IPS-15b (cell line): ENCODE measurements around the gene ZNF786.
"Not testable (repeated sequence)": the region's sequence is repeated elsewhere in the genome, so short reads cannot be mapped to it uniquely, and the experiment has no call there.

Experiments used
- H3K27me3 ChIP-seq: one replicate; pipeline ENCODE4 v1.6.1; 2013; ENCODE audit warnings: low read length; ENCODE audit not compliant: control insufficient read depth, insufficient read depth
- H3K36me3 ChIP-seq: one replicate; pipeline ENCODE4 v1.6.1; 2013; ENCODE audit warnings: low read length; ENCODE audit not compliant: control insufficient read depth, insufficient read depth
- H3K4me1 ChIP-seq: one replicate; pipeline ENCODE4 v1.6.1; 2013; ENCODE audit warnings: mild to moderate bottlenecking, low read length; ENCODE audit not compliant: control insufficient read depth, insufficient read depth
- H3K4me3 ChIP-seq: one replicate; pipeline ENCODE4 v1.5.1; 2013; ENCODE audit warnings: low read depth, low read length
- H3K9ac ChIP-seq: one replicate; pipeline ENCODE4 v1.6.1; 2013; ENCODE audit warnings: low read depth, mild to moderate bottlenecking, low read length
- H3K9me3 ChIP-seq: one replicate; pipeline ENCODE4 v1.6.1; 2013; ENCODE audit warnings: mild to moderate bottlenecking, low read length; ENCODE audit not compliant: control insufficient read depth, insufficient read depth

The ZNF786 gene

DNA sequence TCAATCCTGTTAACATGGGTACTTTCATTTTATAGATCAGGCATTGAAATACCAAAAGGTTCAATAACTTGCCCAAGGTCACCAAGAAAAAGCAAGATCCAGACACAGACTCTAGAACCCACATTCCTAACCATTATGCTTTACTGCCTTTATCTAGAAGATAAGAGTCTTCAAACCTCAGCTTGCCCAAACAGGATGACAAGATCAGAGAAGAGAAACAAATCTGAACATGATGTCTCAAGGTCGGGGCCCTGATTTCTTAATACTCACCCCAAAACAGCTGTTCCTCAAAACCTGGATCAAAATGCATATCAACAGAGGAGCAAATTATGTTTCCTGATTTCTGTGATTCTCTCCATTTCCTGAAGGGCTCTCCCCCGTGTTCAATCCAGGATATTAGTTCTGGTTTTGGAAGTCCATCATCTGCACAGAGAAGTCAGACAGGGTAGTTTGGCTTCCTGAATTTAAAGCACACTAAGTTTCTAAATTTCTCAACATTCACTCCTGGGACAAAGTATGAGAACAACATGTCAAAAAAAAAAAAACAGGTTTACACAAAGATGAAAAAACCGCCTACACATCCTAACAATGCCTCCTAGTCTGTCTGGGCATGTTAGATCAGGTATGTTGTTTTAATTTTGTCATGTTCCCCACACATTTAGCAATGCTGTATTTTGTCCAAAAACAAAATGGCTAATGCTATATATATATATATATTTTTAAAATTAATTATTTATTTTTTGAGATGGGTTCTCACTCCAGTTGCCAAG, 16.2 kb downstream of the ZNF786 start:
- no peak overlapping the region for H3K9ac ChIP-seq
- peaks cover 31% of the 10 kb centered on the region for H3K36me3 ChIP-seq
- H3K9me3 ChIP-seq, result no peaks in the 10 kb centered on the region
- H3K4me3 ChIP-seq, result no peak overlapping the region
- H3K4me1 ChIP-seq, result peaks cover 2% of the 10 kb centered on the region
- H3K27me3 ChIP-seq, result no peaks in the 10 kb centered on the region

DNA sequence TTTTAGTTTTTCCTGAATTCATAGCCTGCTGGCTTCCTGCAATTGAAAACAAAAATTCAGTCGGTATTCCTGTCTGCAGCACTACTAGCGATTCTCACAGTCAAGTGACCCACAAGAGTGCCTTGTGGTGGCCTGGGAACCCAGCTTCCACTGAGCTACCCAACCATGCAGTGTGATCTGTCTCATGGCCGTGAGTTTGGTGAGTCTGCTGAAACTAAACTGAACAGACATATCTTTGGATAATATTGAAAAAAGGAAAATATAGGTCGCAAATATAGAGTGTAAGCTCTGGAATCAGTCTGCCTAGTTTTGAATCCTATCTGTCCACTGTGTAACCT, 18.1 kb downstream of the ZNF786 start:
- Histone ChIP-seq H3K4me1 (peaks cover 2% of the 10 kb centered on the region), H3K36me3 (peaks cover 31% of the 10 kb centered on the region), H3K27me3 (no peaks in the 10 kb centered on the region), H3K9ac (peak overlapping the region; percentile 54), H3K9me3 (no peaks in the 10 kb centered on the region), H3K4me3 (peak overlapping the region; percentile 32)

- Histone ChIP-seq H3K9ac (peak overlapping the region; percentile 60), H3K9me3 (no peaks in the 10 kb centered on the region), H3K36me3 (peaks cover 31% of the 10 kb centered on the region), H3K4me3 (peak overlapping the region; percentile 32), H3K27me3 (no peaks in the 10 kb centered on the region), H3K4me1 (peaks cover 2% of the 10 kb centered on the region)
Observed at GRCh38 chr7:149071641-149072437, 18.7 kb downstream of the ZNF786 start.

GRCh38 chr7:149071182-149071635, 19.3 kb downstream of the ZNF786 start:
- no peaks in the 10 kb centered on the region for H3K9me3 ChIP-seq
- no peaks in the 10 kb centered on the region for H3K27me3 ChIP-seq
- H3K9ac ChIP-seq, result peak overlapping the region; percentile 47
- no peak overlapping the region for H3K4me3 ChIP-seq
- peaks cover 2% of the 10 kb centered on the region for H3K4me1 ChIP-seq
- peaks cover 31% of the 10 kb centered on the region for H3K36me3 ChIP-seq

GRCh38 chr7:149070372-149071125, 20.0 kb downstream of the ZNF786 start:
- Histone ChIP-seq H3K4me3 (no peak overlapping the region), H3K9ac (no peak overlapping the region), H3K27me3 (no peaks in the 10 kb centered on the region), H3K9me3 (no peaks in the 10 kb centered on the region), H3K4me1 (peaks cover 2% of the 10 kb centered on the region), H3K36me3 (peaks cover 31% of the 10 kb centered on the region)

GRCh38 chr7:149067869-149068268, 22.6 kb downstream of the ZNF786 start:
- H3K9ac ChIP-seq, result no peak overlapping the region

GRCh38 chr7:149063476-149063875, 27.0 kb downstream of the ZNF786 start:
- Histone ChIP-seq H3K4me3 (no peak overlapping the region), H3K9ac (no peak overlapping the region), H3K9me3 (no peaks in the 10 kb centered on the region), H3K27me3 (no peaks in the 10 kb centered on the region), H3K36me3 (no peaks in the 10 kb centered on the region), H3K4me1 (no peaks in the 10 kb centered on the region)

More at GRCh38 chr7:149067869-149068268, 22.6 kb downstream of the ZNF786 start:
- Histone ChIP-seq H3K9me3 (no peaks in the 10 kb centered on the region), H3K4me1 (peaks cover 2% of the 10 kb centered on the region), H3K36me3 (peaks cover 31% of the 10 kb centered on the region), H3K27me3 (no peaks in the 10 kb centered on the region), H3K4me3 (no peak overlapping the region)

DNA sequence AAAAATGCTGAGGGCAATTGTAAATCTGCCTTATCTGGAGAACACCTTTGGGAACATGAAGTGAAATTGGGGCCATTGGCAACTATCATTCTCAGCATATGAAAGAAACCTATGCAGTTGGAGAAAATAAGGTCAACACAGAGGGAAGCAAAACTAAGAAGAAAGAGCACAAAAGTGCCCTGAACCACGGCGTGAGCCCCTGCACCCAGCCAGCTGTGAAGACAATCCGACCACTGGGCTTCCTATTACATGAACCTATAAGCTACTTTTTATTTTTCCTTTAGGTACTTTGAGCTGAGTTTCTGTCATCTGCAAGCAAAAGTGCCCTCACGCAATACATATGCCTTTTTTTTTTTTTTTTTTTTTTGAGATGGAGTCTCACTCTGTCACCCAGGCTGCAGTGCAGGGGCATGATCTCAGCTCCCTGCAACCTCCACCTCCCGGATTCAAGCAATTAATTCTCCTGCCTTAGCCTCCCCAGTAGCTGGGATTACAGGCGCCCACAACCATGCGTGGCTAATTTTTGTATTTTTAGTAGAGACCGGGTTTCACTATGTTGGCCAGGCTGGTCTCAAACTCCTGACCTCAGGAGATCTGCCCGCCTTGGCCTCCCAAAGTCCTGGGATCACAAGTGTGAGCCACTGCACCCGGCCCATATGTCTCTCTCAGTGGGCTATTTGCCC, 28.2 kb downstream of the ZNF786 start:
- not testable (repeated sequence) for H3K4me3 ChIP-seq, H3K9ac ChIP-seq, H3K27me3 ChIP-seq, H3K36me3 ChIP-seq, H3K9me3 ChIP-seq, H3K4me1 ChIP-seq

GRCh38 chr7:149060156-149060555, 30.4 kb downstream of the ZNF786 start:
- Histone ChIP-seq H3K27me3 (no peaks in the 10 kb centered on the region), H3K9me3 (no peaks in the 10 kb centered on the region), H3K4me3 (no peak overlapping the region), H3K36me3 (no peaks in the 10 kb centered on the region), H3K9ac (no peak overlapping the region), H3K4me1 (no peaks in the 10 kb centered on the region)

- no peaks in the 10 kb centered on the region for H3K4me1 ChIP-seq
- no peaks in the 10 kb centered on the region for H3K36me3 ChIP-seq
- H3K9ac ChIP-seq, result no peak overlapping the region
- no peaks in the 10 kb centered on the region for H3K27me3 ChIP-seq
- no peaks in the 10 kb centered on the region for H3K9me3 ChIP-seq
- no peak overlapping the region for H3K4me3 ChIP-seq
Observed at GRCh38 chr7:149053885-149054284, 36.6 kb downstream of the ZNF786 start.

DNA sequence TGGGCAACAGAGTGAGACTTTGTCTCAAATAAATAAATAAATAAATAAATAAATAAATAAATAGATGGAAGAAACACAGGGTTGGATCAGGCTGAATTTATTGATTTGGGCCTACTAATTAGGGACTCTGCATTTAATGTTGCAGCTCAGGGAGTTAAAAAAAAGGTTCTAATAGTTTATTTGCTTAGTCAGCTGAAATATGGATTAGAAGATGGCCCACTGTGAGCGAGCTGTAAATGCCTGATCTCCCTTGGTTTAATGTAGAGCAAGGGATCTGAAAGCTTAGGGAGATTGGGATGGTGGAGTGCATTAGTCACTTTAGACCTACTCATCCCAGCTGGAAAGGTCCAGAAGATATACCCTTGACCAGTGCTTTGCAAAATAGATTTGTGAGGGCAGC, 37.1 kb downstream of the ZNF786 start:
- no peak overlapping the region for H3K4me3 ChIP-seq
- no peaks in the 10 kb centered on the region for H3K27me3 ChIP-seq
- no peaks in the 10 kb centered on the region for H3K4me1 ChIP-seq

More for the DNA sequence above, 37.1 kb downstream of the ZNF786 start:
- Histone ChIP-seq H3K9ac (no peak overlapping the region), H3K36me3 (no peaks in the 10 kb centered on the region), H3K9me3 (no peaks in the 10 kb centered on the region)
